Nephron (organoid): ENCODE data around the gene PCMT1.

Source experiments
- H3K27ac Mint-ChIP-seq, 3 experiments: 2 replicates each; pipeline ENCODE4 v1.8.0; 2020; ENCODE audit warnings: mixed read lengths in 3 of 3, mild to moderate bottlenecking in 2 of 3, moderate library complexity in 1 of 3
- H3K27me3 Mint-ChIP-seq: 2 replicates; pipeline ENCODE4 v1.8.0; 2021; ENCODE audit warnings: low read depth, mild to moderate bottlenecking, moderate library complexity, mixed read lengths
- H3K36me3 Mint-ChIP-seq: 2 replicates; pipeline ENCODE4 v1.8.0; 2020; ENCODE audit warnings: low read depth, mixed read lengths
- H3K4me1 Mint-ChIP-seq: 2 replicates; pipeline ENCODE4 v1.8.0; 2020; ENCODE audit warnings: mixed read lengths
- H3K4me3 Mint-ChIP-seq, 3 experiments: 2 replicates each; pipeline ENCODE4 v1.8.0; 2020; ENCODE audit warnings: mild to moderate bottlenecking in 3 of 3, mixed read lengths in 3 of 3, moderate library complexity in 2 of 3
- H3K9me3 Mint-ChIP-seq: 2 replicates; pipeline ENCODE4 v1.8.0; 2020; ENCODE audit warnings: mixed read lengths
- TF ChIP-seq, protein P1 (sequence below), 3 experiments: fragments of 200-600 bp; sonication (generic); IDR thresholded peaks; one replicate each; pipeline ENCODE4 v1.5.0; 2021; ENCODE audit warnings: antibody characterized with exemption in 3 of 3; ENCODE audit not compliant: unreplicated experiment in 3 of 3

Gene PCMT1

DNA sequence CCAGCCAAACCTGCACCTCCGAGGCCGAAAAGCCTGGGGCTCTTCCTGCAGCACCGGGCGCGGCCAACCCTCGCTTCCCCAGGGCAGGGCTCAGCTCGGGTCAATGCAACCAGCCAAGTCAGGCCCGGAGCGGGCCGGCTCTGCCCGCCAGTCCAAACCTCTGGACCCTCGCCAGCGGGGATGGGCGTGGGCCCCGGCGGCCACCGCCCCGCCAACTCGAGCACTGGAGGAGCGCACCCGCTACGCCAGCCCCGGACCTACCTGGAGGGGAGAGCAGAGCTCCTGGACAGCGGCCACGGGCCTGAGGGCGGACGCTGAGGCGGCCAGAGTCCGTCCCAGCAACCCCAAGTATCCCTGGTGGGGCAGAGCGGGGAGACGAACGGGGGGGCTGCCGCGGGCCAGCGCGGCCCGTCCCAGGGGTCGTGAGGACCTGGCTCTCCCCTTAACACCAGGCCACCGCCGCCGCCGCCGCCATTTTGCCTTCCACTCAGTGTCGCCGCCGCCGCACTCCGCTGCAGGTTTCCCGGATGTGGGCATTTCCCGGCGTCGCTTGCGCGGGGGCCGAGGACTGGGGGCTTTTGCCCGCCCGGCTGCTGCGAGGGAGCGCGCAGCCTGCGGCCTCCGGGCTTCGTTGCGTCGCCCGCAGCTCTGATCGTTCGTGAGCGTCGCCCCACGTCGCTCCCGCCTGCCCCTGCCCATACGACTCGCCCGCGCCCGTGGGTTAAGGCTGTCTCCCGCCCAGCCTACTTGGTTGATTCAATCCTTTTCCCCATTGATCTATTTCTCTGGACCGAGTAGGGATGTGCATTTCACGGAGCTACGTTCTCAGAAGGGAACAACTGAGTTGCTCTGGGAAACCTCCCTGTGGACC is 31.7 kb upstream of the PCMT1 start, which contains the start of gene LATS1:
LATS1 (minus strand) TSS at position 514 of the 871 bp plus-strand sequence. CDS start 15,975 bp downstream, outside the sequence.
- peak within 1 kb of the TSS; percentile 86 to 91 (median 90) for H3K4me3 Mint-ChIP-seq
- H3K27ac Mint-ChIP-seq: peak within 1 kb of the TSS; percentile 96 to 98 (median 96)
- H3K4me1 Mint-ChIP-seq: peaks cover 22% of the 10 kb centered on the region
- H3K27me3 Mint-ChIP-seq: no peaks in the 10 kb centered on the region
- no peaks in the 10 kb centered on the region for H3K9me3 Mint-ChIP-seq
- peaks cover 12% of the 10 kb centered on the region for H3K36me3 Mint-ChIP-seq
- TF ChIP-seq, protein P1, sequence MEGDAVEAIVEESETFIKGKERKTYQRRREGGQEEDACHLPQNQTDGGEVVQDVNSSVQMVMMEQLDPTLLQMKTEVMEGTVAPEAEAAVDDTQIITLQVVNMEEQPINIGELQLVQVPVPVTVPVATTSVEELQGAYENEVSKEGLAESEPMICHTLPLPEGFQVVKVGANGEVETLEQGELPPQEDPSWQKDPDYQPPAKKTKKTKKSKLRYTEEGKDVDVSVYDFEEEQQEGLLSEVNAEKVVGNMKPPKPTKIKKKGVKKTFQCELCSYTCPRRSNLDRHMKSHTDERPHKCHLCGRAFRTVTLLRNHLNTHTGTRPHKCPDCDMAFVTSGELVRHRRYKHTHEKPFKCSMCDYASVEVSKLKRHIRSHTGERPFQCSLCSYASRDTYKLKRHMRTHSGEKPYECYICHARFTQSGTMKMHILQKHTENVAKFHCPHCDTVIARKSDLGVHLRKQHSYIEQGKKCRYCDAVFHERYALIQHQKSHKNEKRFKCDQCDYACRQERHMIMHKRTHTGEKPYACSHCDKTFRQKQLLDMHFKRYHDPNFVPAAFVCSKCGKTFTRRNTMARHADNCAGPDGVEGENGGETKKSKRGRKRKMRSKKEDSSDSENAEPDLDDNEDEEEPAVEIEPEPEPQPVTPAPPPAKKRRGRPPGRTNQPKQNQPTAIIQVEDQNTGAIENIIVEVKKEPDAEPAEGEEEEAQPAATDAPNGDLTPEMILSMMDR (IDR thresholded peaks at IDR 0.05; ENCODE audit: unreplicated experiment in 3 of 3): no peak

DNA sequence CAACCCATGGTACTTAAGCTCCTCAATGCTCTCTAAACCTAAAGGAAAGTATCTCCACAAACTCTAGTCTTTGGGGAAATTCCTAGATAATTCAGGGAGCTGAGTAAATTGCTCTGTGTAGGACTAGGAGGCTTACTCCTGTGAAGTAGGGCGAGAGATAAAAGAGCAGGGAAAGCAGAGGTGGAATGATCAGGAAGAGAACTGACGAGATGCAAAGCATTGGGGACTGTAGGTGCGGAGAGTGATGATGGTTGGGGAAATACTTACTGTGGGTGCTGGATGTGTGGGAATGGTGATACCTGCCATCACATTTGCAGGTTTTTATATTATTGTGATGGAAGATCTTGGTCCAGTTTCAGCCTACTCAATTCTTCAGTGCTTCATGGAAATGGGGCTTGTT is 30.0 kb upstream of the PCMT1 start:
- no peaks in the 10 kb centered on the region for H3K9me3 Mint-ChIP-seq
- H3K27me3 Mint-ChIP-seq: no peaks in the 10 kb centered on the region
- H3K4me3 Mint-ChIP-seq: peak overlapping the region; percentile 68 to 76 (median 68)
- peak overlapping the region; percentile 17 to 86 (median 84) for H3K27ac Mint-ChIP-seq
- TF ChIP-seq, protein P1 (IDR thresholded peaks at IDR 0.05; ENCODE audit: unreplicated experiment in 3 of 3): no peak
- peaks cover 8% of the 10 kb centered on the region for H3K36me3 Mint-ChIP-seq
- H3K4me1 Mint-ChIP-seq: peaks cover 22% of the 10 kb centered on the region

DNA sequence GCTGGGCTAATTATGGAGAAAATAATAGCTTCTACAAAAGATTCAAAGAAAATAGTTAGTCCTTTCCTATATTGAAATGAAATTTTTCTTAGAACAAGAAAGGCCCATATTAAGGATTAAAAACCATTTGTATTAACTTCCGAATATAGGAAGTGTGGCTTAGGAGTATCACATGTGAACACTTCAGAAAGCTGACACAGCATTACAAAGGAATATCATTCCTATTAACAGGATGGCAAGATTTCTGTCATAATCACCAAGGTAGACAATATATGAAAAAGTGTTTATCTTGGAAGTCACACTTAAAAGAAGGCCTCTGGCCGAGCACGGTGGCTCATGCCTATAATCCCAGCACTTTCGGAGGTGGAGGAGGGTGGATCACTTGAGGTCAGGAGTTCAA is 26.3 kb upstream of the PCMT1 start:
- Mint-ChIP-seq H3K9me3 (no peaks in the 10 kb centered on the region), H3K36me3 (peaks cover 25% of the 10 kb centered on the region), H3K4me1 (peaks cover 3% of the 10 kb centered on the region), H3K27me3 (no peaks in the 10 kb centered on the region), H3K4me3 (no peak overlapping the region), H3K27ac (no peak overlapping the region)
- TF ChIP-seq, protein P1 (IDR thresholded peaks at IDR 0.05; ENCODE audit: unreplicated experiment in 3 of 3): no peak

DNA sequence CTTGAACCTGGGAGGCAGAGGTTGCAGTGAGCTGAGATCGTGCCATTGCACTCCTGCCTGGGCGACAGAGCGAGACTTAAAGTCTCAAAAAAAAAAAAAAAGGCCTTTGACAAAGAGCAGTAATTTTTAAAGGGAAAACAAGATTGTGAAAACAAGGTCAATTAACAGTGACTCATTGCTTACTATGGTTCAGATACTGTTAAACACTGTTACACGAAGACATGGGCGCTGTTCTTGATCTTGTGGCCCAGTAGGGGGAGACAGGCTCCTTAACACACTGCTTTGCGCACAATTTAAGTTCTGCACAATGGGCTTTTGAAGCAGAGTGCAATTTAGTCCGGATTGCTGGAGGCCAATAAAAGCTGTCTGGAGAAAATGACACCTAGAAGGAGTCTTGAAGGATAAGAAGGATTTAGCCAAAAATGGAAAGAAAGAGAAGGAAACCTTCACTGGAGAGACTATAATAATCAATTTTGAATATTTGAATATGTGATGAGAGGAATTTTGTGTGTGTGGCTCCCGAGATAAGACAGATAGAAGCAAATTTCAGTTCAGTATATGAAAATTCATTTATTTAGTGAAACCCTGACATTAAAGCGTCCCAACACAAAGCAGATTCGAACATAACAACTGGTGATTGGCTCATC is 25.6 kb upstream of the PCMT1 start:
- no peaks in the 10 kb centered on the region for H3K4me1 Mint-ChIP-seq
- TF ChIP-seq, protein P1 (IDR thresholded peaks at IDR 0.05; ENCODE audit: unreplicated experiment in 3 of 3): peak; percentile 54 to 58 (median 56)
- no peak overlapping the region for H3K27ac Mint-ChIP-seq
- H3K36me3 Mint-ChIP-seq: peaks cover 31% of the 10 kb centered on the region
- no peaks in the 10 kb centered on the region for H3K9me3 Mint-ChIP-seq
- no peaks in the 10 kb centered on the region for H3K27me3 Mint-ChIP-seq
- H3K4me3 Mint-ChIP-seq: no peak overlapping the region

DNA sequence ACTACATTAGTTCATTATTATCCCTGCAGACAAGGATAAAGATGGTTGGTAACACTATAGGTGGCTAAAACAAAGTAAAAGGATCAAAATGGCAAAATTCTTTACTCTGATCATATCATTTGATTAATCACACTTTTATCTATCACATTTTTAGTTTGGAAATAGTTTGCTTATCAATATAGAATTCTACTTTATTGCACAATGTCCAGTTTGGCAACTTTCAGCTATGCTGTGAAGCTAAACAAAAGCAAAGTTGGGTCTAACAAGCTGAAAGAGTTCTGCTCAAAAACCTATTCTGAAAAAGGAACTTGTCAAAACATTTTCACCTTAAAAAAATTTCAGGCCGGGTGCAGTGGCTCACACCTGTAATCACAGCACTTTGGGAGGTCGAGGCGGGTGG is 23.8 kb upstream of the PCMT1 start:
- no peaks in the 10 kb centered on the region for H3K27me3 Mint-ChIP-seq
- no peaks in the 10 kb centered on the region for H3K4me1 Mint-ChIP-seq
- no peaks in the 10 kb centered on the region for H3K9me3 Mint-ChIP-seq
- no peak overlapping the region for H3K4me3 Mint-ChIP-seq
- H3K27ac Mint-ChIP-seq: no peak overlapping the region
- TF ChIP-seq, protein P1 (IDR thresholded peaks at IDR 0.05; ENCODE audit: unreplicated experiment in 3 of 3): no peak
- H3K36me3 Mint-ChIP-seq: peaks cover 39% of the 10 kb centered on the region
